Amniotic stem cell (primary cell): Measurements from ENCODE around the gene SDHAF1.

ENCODE experiments used
- DNase-seq: peaks from one replicate; lab custom pipeline; 2025; lab: John Stamatoyannopoulos, UW

The SDHAF1 gene

GRCh38 chr19:35986664-35987570 lies 8.1 kb upstream of the SDHAF1 start:
- no peak for DNase-seq

- no peak for DNase-seq
Measured at GRCh38 chr19:35987571-35987896, 7.5 kb upstream of the SDHAF1 start.

GRCh38 chr19:35988824-35989223 lies 6.2 kb upstream of the SDHAF1 start:
- no peak for DNase-seq

GRCh38 chr19:35990156-35990555 lies 4.8 kb upstream of the SDHAF1 start:
- no peak for DNase-seq

GRCh38 chr19:35990771-35991730 lies 3.9 kb upstream of the SDHAF1 start:
- no peak for DNase-seq

- no peak for DNase-seq
Measured at GRCh38 chr19:35991731-35992450, 3.1 kb upstream of the SDHAF1 start.

GRCh38 chr19:35992907-35993765 lies 1.9 kb upstream of the SDHAF1 start:
- no peak for DNase-seq

GRCh38 chr19:35993923-35994598 lies 927 bp upstream of the SDHAF1 start:
- no peak for DNase-seq

- DNase-seq: no peak
Measured at GRCh38 chr19:35996777-35997176, 1.8 kb downstream of the SDHAF1 start.

- DNase-seq: no peak
Measured at GRCh38 chr19:36001605-36002004, 6.6 kb downstream of the SDHAF1 start.

- no peak for DNase-seq
Measured at GRCh38 chr19:36003284-36003683, 8.3 kb downstream of the SDHAF1 start.

GRCh38 chr19:36006955-36007354 lies 12.0 kb downstream of the SDHAF1 start:
- no peak for DNase-seq

- no peak for DNase-seq
Measured at GRCh38 chr19:36008336-36008978, 13.5 kb downstream of the SDHAF1 start, which contains the start of gene SYNE4. Gene SYNE4, minus strand, starts transcription at chr19:36008813. Its CDS starts 132 bp downstream, at chr19:36008681.

GRCh38 chr19:36009220-36009619 lies 14.2 kb downstream of the SDHAF1 start:
- DNase-seq: no peak

GRCh38 chr19:36009633-36010379 lies 14.8 kb downstream of the SDHAF1 start:
- DNase-seq: no peak

GRCh38 chr19:36010402-36010801 lies 15.4 kb downstream of the SDHAF1 start:
- DNase-seq: no peak

GRCh38 chr19:36013280-36014011 lies 18.5 kb downstream of the SDHAF1 start:
- DNase-seq: no peak
